ENCODE data around the gene SERPINB2.
"Not testable (repeated sequence)": the region's sequence is repeated elsewhere in the genome, so short reads cannot be mapped to it uniquely, and the experiment has no call there.

Gene SERPINB2

DNA sequence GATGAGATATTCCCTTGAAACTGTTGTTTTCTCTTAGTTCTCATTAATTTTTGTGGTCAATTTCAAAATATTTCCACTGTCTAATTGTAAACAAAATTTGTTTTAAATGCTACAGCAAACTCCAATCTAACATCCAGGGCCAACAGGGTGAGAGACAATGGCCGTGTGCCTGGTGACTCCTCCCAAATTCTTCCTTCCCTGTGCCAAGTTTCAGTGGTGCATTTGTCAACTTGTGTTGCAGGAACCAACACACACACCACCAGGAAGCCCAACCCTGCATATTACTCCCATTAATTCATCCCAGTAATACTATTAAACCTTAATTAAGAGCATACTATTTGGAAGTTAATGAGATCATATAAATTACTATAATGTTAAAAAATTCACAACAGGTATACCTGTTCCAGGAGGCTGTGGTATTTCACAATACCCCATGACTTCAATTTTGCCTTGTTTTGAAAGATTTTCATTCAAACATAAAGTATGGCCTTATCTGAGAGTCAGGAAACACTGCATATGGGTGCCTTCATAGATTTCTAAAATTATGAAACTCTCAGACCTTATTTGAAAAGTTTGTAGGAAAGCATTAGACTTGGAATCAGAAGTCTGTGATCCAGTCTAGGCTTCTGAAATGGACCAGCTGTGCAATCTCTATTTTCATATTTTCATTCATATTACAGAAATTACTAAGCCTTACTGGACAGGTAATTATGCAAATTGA lies 1.1 kb downstream of the SERPINB2 start:
- no peak for DNase-seq (ENCODE audit: low read depth)

GRCh38 chr18:63889626-63890025 lies 2.1 kb downstream of the SERPINB2 start:
- DNase-seq (ENCODE audit: low read depth): no peak

DNA sequence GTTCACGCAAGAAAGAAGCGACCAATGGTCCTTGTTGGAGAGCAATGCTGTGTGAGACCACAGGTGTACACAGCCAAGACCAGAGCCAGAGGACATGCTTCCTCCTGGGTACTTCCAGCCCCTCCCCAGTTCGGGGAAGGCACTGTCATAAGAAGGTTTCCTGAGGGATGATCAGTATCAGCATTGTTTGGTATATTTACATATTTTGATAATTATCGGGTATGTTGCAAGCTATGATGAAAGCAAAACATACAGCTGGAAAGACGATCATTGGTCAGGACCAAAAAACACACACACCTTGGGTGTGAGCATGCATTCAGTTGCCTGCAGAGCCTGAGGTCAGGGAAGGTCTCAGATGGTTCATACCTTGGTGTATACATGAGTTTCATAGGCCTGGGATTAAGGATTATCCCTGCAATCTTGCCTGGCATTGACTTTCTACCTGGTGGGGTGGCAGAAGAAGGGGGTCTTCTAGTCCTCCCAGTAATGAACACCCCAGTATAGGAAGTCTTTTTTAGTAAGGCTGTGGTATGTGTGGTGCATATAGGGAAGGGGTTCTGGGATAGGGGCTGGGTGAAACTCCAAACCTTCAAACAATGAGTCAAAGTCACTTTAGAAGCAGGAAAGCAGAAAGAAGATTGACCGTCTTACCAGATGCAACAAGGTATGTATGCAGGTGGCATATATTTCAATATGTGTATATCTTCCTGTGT lies 2.9 kb downstream of the SERPINB2 start:
- DNase-seq (ENCODE audit: low read depth): no peak

DNA sequence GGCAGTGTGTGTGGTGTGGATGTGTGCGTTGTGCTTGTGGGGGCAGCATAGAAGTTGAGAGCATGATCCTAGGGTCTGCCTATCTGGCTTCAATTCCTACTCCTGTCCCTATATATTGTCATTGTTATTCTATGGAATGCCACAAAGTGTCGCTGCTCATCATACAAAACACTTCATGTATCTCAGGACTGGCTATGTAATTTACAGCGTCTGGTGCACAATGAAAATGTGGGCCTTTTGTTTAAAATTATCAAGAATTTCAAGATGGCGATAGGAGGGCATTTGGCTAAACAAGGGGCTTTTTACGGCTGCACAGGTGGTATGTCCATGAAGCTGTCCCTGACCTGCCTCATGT lies 3.4 kb downstream of the SERPINB2 start:
- DNase-seq (ENCODE audit: low read depth): no peak

DNA sequence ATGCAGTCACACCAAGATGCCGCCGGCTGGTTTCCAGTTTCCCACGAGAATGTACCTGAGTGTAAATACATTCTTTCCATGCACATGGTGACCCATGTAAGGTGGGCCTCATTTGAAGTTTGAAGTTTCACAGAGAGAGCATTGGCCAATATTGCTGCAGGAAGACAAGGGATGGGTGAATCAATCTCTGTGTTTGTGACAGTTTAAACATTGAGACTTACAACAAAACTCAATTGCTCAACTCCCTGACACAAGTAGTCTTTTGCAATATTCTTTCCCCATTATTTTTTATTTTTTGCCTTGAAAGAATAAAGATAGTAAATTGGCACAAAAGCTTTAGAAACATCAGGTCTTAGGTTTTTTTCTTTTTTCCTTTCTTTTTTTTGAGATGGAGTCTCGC lies 5.1 kb downstream of the SERPINB2 start:
- no peak for DNase-seq (ENCODE audit: low read depth)

DNA sequence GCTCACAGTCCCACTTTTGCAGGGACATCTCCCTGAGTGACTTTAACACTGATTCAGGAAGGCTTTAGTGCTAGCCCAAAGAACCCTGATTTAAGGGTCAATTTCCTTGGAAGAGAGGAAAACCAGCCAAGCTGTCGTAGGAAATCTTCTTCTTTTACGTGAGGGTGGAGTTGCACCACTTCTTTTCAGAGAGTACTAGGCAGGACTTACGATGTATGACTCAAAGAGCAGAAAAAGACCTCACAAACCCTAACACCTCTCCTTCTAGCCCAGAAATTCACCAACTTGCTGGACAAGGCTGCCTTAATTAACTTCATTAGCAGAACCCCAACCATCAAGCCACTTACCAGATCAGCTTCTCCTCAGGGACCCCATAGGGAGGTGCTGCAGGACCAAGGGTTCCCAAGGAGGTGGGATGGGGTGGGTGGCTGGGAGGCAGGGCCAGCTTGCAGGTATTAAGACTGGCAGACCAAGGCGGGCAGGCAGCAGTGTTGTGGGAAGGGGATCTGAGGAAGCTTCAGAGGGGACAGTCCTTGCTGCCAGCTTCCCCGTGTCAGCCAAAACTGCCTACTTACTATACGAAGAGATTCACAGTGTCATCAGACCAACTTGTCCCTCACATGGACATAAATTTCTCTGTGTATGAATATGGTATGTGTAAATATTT lies 6.7 kb downstream of the SERPINB2 start:
- DNase-seq (ENCODE audit: low read depth): no peak

- no peak for DNase-seq (ENCODE audit: low read depth)
These were observed 7.7 kb downstream of the SERPINB2 start for GRCh38 chr18:63895190-63895589.

- no peak for DNase-seq (ENCODE audit: low read depth)
These were observed 9.6 kb downstream of the SERPINB2 start for GRCh38 chr18:63897072-63897471.

DNA sequence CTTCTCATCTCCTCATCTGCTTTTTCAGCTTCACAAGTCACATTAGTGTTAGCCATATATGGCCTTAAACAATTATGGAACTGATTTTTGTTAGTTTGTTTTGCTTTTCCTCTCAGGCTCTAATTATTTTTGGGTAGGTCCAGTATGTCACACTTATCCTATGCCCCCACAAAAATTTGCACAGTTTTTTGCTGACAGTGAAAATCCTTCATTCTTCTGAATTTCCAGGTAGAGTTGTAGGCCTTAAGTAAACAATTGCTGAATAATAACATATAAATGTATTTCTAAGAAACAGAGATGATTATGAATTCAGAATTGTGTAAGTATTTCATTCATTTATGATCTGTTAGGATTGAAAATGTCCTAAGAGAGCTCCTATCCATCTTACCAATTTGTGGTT lies 11.7 kb downstream of the SERPINB2 start:
- DNase-seq (ENCODE audit: low read depth): no peak

GRCh38 chr18:63903851-63904570 lies 16.5 kb downstream of the SERPINB2 start:
- no peak for DNase-seq (ENCODE audit: low read depth)

DNA sequence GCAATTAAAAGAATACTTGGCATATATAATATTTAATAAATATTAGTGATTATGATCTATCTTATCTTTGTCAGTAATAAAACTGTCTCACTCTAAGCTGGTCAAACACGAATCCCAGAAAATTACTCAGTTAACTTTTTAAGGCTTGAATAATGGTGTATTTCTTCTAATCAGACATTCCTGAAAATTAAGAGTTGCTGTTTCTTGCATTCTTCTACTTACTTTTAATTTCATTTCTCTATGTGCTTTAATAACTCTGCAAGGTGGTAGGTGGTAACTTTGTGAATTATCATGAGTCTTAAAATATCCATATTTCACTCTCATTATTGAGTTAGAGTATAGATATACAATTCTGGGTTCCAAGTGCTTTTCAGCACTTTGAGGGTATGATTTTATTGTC lies 17.2 kb downstream of the SERPINB2 start:
- no peak for DNase-seq (ENCODE audit: low read depth)

- DNase-seq (ENCODE audit: low read depth): no peak
These were observed 17.9 kb downstream of the SERPINB2 start for GRCh38 chr18:63905361-63905760.

- no peak for DNase-seq (ENCODE audit: low read depth)
These were observed 18.6 kb downstream of the SERPINB2 start for GRCh38 chr18:63906056-63906455.

GRCh38 chr18:63907664-63908063 lies 20.2 kb downstream of the SERPINB2 start, which contains the start of gene SERPINB10:
Gene SERPINB10 (plus strand): TSS chr18:63907958. CDS start chr18:63915511, 7,553 bp downstream.
- no peak for DNase-seq (ENCODE audit: low read depth)

DNA sequence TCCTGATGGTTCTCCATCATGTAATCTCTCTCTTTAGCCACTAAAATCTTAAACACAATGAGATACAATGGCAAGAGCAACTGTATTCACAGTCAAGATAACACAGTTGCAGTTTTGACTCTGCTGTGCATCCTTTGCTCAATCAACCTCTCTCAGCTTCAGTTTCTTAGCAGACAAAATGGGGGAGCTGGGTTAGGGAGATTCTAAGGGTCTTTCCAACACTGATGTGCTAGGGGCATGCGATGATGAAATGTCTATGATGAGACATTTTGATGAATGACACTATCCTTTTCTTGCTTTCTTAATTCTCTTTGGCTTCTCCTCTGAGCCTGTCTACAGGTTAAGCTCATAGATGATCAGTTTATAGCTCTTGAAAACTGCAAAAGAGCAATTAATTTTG lies 21.4 kb downstream of the SERPINB2 start:
- no peak for DNase-seq (ENCODE audit: low read depth)

- DNase-seq (ENCODE audit: low read depth): no peak
These were observed 22.4 kb downstream of the SERPINB2 start for GRCh38 chr18:63909870-63910269.

GRCh38 chr18:63917817-63918216 lies 30.3 kb downstream of the SERPINB2 start:
- DNase-seq (ENCODE audit: low read depth): no peak

DNA sequence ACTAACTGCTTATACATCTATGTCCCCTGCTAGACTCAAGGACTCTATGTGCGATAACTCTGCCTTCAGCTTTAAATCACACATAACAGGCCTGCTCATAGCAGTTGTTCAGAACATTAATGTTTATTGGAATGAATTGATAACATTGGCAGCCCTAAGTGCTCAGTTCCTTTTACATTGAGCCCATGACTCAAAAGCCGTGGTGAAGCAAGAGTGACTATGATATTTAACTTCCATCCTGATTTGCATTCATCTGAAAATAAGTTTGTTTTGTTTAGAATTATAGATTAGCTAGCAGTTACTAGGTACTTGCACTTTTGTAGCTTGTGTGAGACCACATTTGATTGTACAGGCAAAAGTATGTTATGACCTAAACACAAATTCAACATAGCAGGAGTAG lies 34.5 kb downstream of the SERPINB2 start:
- no peak for DNase-seq (ENCODE audit: low read depth)

DNA sequence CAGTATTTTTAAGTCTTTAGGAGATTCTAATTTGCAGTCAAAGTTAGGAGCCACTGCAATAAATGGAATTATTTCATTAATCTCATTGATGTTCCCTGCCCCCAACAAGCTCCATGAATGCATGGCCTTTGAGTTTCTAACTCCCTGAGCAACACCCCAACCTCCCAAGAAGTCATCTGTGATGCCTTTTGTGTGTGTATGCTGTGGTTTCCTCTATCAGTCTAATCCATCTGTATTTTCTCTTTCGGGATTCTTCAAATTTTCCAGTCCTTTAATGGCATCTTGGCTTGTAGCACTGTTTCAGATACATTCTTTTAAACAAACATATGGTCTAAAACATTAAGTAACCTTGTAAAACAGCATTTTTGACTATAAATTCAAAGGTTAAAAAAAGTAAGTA lies 37.0 kb downstream of the SERPINB2 start:
- DNase-seq (ENCODE audit: low read depth): no peak

- no peak for DNase-seq (ENCODE audit: low read depth)
These were observed 40.8 kb downstream of the SERPINB2 start for GRCh38 chr18:63928331-63928730.

GRCh38 chr18:63929369-63929768 lies 41.9 kb downstream of the SERPINB2 start:
- not testable (repeated sequence) for DNase-seq (ENCODE audit: low read depth)

DNA sequence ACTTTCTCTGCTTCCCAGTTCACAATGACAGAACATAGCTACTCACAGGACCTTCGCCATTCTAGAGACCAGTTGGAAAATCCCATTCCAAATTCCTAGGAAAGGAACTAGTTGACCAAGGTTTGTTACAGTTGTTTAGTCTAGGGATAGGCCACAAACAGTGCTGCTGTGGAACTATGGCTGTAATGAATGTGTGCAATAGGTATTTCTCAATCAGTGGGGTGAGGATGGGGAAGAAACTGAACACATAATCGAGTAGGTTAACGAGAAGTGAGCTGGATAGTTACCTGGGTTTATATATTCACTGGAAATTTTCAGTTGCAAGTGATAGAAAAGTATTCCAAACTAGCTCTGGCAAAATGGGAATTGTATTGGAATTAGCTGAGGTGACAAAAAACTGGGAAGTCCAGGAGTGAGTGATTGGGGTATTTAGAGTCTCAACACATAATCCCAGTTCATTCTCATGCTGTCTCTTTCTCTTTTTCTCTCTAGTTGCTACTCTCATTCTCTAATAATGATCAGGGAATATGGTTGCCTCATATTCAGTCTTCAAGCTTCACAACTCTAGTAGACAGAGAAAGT lies 43.4 kb downstream of the SERPINB2 start:
- no peak for DNase-seq (ENCODE audit: low read depth)

All from stimulated activated CD8-positive, alpha-beta memory T cell treated with anti-CD3 and anti-CD28 coated beads, Interleukin-15, amount 100 ng/mL, for 24 hours (primary cell).